Ovary (tissue), 3 donors: ENCODE results near the gene DEDD.

Experiments used
- EP300 ChIP-seq: sonication (generic); formaldehyde crosslinking; IDR thresholded peaks from one replicate; pipeline ENCODE4 v1.6.1; 2017; ENCODE audit warnings: antibody characterized with exemption
- TF ChIP-seq, protein P1 (sequence below), 3 donors: fragments of 450-650 bp in 2 of 3; fragments of 200-600 bp in 1 of 3; IDR thresholded peaks; one replicate each; pipeline versions ENCODE4 v1.5.1 to v1.8.0; 2016 to 2022; ENCODE audit warnings: antibody characterized with exemption in 3 of 3, mild to moderate bottlenecking in 1 of 3
- donor health status: DM: no; HTN: no; CAD: no.

DNA sequence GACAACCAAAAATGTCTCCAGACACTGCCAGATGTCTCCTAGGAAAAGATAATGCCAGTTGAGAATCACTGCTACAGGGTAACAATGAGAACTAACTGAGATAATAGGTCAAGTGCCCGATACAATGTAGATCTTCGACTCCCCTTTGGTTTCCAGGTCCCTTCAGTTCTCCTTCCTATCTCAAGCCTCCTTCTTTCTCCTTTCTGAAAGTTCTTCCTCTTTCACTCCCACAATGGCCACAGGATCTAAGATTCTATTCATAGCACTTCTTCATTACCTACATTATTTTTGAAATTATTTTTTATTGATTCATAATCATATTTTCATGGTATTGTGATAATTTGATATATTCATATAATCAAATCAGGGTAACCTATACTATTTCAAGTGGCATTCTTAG is 20.9 kb downstream of the DEDD start:
- TF ChIP-seq, protein P1, sequence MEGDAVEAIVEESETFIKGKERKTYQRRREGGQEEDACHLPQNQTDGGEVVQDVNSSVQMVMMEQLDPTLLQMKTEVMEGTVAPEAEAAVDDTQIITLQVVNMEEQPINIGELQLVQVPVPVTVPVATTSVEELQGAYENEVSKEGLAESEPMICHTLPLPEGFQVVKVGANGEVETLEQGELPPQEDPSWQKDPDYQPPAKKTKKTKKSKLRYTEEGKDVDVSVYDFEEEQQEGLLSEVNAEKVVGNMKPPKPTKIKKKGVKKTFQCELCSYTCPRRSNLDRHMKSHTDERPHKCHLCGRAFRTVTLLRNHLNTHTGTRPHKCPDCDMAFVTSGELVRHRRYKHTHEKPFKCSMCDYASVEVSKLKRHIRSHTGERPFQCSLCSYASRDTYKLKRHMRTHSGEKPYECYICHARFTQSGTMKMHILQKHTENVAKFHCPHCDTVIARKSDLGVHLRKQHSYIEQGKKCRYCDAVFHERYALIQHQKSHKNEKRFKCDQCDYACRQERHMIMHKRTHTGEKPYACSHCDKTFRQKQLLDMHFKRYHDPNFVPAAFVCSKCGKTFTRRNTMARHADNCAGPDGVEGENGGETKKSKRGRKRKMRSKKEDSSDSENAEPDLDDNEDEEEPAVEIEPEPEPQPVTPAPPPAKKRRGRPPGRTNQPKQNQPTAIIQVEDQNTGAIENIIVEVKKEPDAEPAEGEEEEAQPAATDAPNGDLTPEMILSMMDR (IDR thresholded peaks at IDR 0.05): no peak
- TF ChIP-seq EP300: no peak
